ENCODE results near the gene CYP2W1.
"Not testable (repeated sequence)": the region's sequence is repeated elsewhere in the genome, so short reads cannot be mapped to it uniquely, and the experiment has no call there.

CYP2W1 gene

GRCh38 chr7:1025743-1026581, 43.0 kb downstream of the CYP2W1 start:
- no peak overlapping the region for H3K27ac ChIP-seq
- no peak for DNase-seq (ENCODE audit: low read depth, low spot score)

- H3K27ac ChIP-seq: no peak overlapping the region
- no peak for DNase-seq (ENCODE audit: low read depth, low spot score)
These were observed 43.8 kb downstream of the CYP2W1 start for GRCh38 chr7:1026721-1027161.

GRCh38 chr7:1027242-1028043, 44.5 kb downstream of the CYP2W1 start:
- no peak for DNase-seq (ENCODE audit: low read depth, low spot score)
- H3K27ac ChIP-seq: peak overlapping the region; percentile 77

GRCh38 chr7:1028044-1028770, 45.2 kb downstream of the CYP2W1 start:
- peak overlapping the region; percentile 77 for H3K27ac ChIP-seq
- peak; percentile 39 for DNase-seq (ENCODE audit: low read depth, low spot score)

GRCh38 chr7:1028775-1029636, 46.0 kb downstream of the CYP2W1 start:
- H3K27ac ChIP-seq: peak overlapping the region; percentile 77
- peak; percentile 73 for DNase-seq (ENCODE audit: low read depth, low spot score)

GRCh38 chr7:1029637-1030443, 46.9 kb downstream of the CYP2W1 start:
- no peak overlapping the region for H3K27ac ChIP-seq
- no peak for DNase-seq (ENCODE audit: low read depth, low spot score)

GRCh38 chr7:1030444-1031070, 47.6 kb downstream of the CYP2W1 start:
- no peak overlapping the region for H3K27ac ChIP-seq
- DNase-seq (ENCODE audit: low read depth, low spot score): no peak

GRCh38 chr7:1031716-1032455, 48.9 kb downstream of the CYP2W1 start:
- no peak overlapping the region for H3K27ac ChIP-seq
- DNase-seq (ENCODE audit: low read depth, low spot score): no peak

GRCh38 chr7:1032536-1033181, 49.7 kb downstream of the CYP2W1 start:
- no peak overlapping the region for H3K27ac ChIP-seq
- DNase-seq (ENCODE audit: low read depth, low spot score): no peak

- no peak overlapping the region for H3K27ac ChIP-seq
- DNase-seq (ENCODE audit: low read depth, low spot score): no peak
These were observed 50.7 kb downstream of the CYP2W1 start for GRCh38 chr7:1033546-1034145.

- H3K27ac ChIP-seq; DNase-seq (ENCODE audit: low read depth, low spot score): not testable (repeated sequence)
These were observed 51.8 kb downstream of the CYP2W1 start for GRCh38 chr7:1034769-1035168.

- not testable (repeated sequence) for DNase-seq (ENCODE audit: low read depth, low spot score); H3K27ac ChIP-seq
These were observed 53.4 kb downstream of the CYP2W1 start for GRCh38 chr7:1036164-1036928.
